Neural progenitor cell (in vitro differentiated cells): ENCODE measurements around the gene PPCDC. TPM values are rescaled to one million over a fixed set of nuclear protein-coding genes. Genes with fewer than 3 reads are reported as not detected.

Experiments
- DNase-seq: peaks from one replicate; pipeline ENCODE4 v3.0.0-alpha.2; 2016; ENCODE audit warnings: low spot score
- H2AFZ ChIP-seq: fragments of 200-600 bp; sonication (generic); replicated peaks from 2 replicates; pipeline ENCODE4 v1.6.1; 2016; ENCODE audit warnings: antibody characterized with exemption
- H3F3A ChIP-seq: fragments of 200-600 bp; sonication (generic); 2 replicates; pipeline ENCODE4 v1.6.1; 2016; ENCODE audit warnings: antibody characterized with exemption, low read depth
- H3K27ac ChIP-seq: fragments of 200-600 bp; sonication (generic); 2 replicates; pipeline ENCODE4 v1.5.1; 2016; ENCODE audit warnings: mild to moderate bottlenecking
- H3K27me3 ChIP-seq: fragments of 200-600 bp; sonication (generic); 2 replicates; pipeline ENCODE4 v1.6.1; 2016; ENCODE audit warnings: mild to moderate bottlenecking, moderate library complexity
- H3K36me3 ChIP-seq: fragments of 200-600 bp; sonication (generic); 2 replicates; pipeline ENCODE4 v1.5.1; 2016
- H3K4me1 ChIP-seq: fragments of 200-600 bp; sonication (generic); 2 replicates; pipeline ENCODE4 v1.6.1; 2016; ENCODE audit warnings: mixed run types
- H3K4me2 ChIP-seq: fragments of 200-600 bp; sonication (generic); 2 replicates; pipeline ENCODE4 v1.6.1; 2016
- H3K4me3 ChIP-seq: fragments of 200-600 bp; sonication (generic); 2 replicates; pipeline ENCODE4 v1.5.1; 2016
- H3K79me2 ChIP-seq: fragments of 200-600 bp; sonication (generic); 2 replicates; pipeline ENCODE4 v1.6.1; 2016; ENCODE audit warnings: low read depth
- H3K9ac ChIP-seq: fragments of 200-600 bp; sonication (generic); 2 replicates; pipeline ENCODE4 v1.6.1; 2016
- H3K9me3 ChIP-seq: fragments of 200-600 bp; sonication (generic); 2 replicates; pipeline ENCODE4 v1.5.1; 2016; ENCODE audit warnings: low read depth
- H4K20me1 ChIP-seq: fragments of 200-600 bp; sonication (generic); 2 replicates; pipeline ENCODE4 v1.6.1; 2016; ENCODE audit warnings: low read depth
- H3K27ac Mint-ChIP-seq: 3 replicates; pipeline ENCODE4 v1.8.0; 2021; ENCODE audit warnings: mixed read lengths
- H3K27me3 Mint-ChIP-seq: 2 replicates; pipeline ENCODE4 v1.8.0; 2022; ENCODE audit warnings: low read depth, mild to moderate bottlenecking, inconsistent platforms, moderate library complexity, mixed read lengths; ENCODE audit not compliant: insufficient read depth
- H3K36me3 Mint-ChIP-seq: 3 replicates; pipeline ENCODE4 v1.8.0; 2021; ENCODE audit warnings: mixed read lengths
- H3K4me1 Mint-ChIP-seq: 3 replicates; pipeline ENCODE4 v1.8.0; 2021; ENCODE audit warnings: mixed read lengths
- H3K4me3 Mint-ChIP-seq: 3 replicates; pipeline ENCODE4 v1.8.0; 2021; ENCODE audit warnings: mild to moderate bottlenecking, moderate library complexity, mixed read lengths
- H3K9me3 Mint-ChIP-seq: 3 replicates; pipeline ENCODE4 v1.8.0; 2020; ENCODE audit warnings: mixed read lengths
- EZH2 ChIP-seq: fragments of 200-600 bp; sonication (generic); IDR thresholded peaks from 2 replicates; pipeline ENCODE4 v1.6.1; 2017; ENCODE audit warnings: antibody characterized with exemption, mild to moderate bottlenecking, moderate library complexity
- EZH2phosphoT487 ChIP-seq: fragments of 200-600 bp; sonication (generic); IDR thresholded peaks from 2 replicates; pipeline ENCODE4 v1.6.1; 2017; ENCODE audit warnings: antibody characterized with exemption
- small RNA-seq: library from RNA; depleted of rRNA; stranded (forward); fragments of <200 nt; gene quantifications from one replicate; pipeline ENCODE3, GENCODE V24; 2015
- total RNA-seq: library from RNA; depleted of rRNA; stranded (reverse); fragments of >200 nt; gene quantifications from 2 replicates; pipeline ENCODE4 v1.2.3, GENCODE V29; 2015; ENCODE audit warnings: low replicate concordance
- TF ChIP-seq, protein P1 (sequence below): fragments of 200-600 bp; sonication (generic); IDR thresholded peaks from 2 replicates; pipeline ENCODE4 v1.5.1; 2017; ENCODE audit warnings: antibody characterized with exemption, mild to moderate bottlenecking

Gene PPCDC
- total RNA-seq, 1 donor from 2014 or later = 15.8 TPM

DNA sequence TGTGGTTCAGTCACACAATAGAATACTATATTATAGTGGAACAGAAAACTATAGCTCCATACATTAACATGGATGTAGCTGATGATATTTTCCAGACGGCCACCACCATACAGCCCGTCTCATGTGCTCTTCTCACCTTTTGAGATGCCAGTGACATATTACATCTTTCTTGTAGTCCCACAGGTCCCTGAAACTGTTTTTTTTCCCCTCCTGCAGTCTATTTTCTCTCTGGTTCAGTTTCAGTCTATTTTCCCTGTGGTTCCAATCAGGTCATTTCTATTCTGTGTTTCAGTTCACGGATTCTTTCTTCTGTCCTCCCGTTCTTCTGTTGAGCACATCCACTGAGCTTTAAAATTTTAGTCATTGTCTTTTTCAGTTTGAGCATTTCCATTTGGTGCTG lies 72.2 kb downstream of the PPCDC start:
- Mint-ChIP-seq H3K4me1 (no peaks in the 10 kb centered on the region), H3K27me3 (peaks cover 2% of the 10 kb centered on the region), H3K9me3 (peaks cover 2% of the 10 kb centered on the region), H3K36me3 (no peaks in the 10 kb centered on the region), H3K4me3 (no peak overlapping the region), H3K27ac (no peak overlapping the region)
- H2AFZ ChIP-seq = no peak overlapping the region
- H3F3A ChIP-seq = no peaks in the 10 kb centered on the region
- no peaks in the 10 kb centered on the region for H3K27me3 ChIP-seq
- H4K20me1 ChIP-seq = no peaks in the 10 kb centered on the region
- no peaks in the 10 kb centered on the region for H3K36me3 ChIP-seq
- H3K4me3 ChIP-seq = no peak overlapping the region
- no peak overlapping the region for H3K4me2 ChIP-seq
- TF ChIP-seq, protein P1, sequence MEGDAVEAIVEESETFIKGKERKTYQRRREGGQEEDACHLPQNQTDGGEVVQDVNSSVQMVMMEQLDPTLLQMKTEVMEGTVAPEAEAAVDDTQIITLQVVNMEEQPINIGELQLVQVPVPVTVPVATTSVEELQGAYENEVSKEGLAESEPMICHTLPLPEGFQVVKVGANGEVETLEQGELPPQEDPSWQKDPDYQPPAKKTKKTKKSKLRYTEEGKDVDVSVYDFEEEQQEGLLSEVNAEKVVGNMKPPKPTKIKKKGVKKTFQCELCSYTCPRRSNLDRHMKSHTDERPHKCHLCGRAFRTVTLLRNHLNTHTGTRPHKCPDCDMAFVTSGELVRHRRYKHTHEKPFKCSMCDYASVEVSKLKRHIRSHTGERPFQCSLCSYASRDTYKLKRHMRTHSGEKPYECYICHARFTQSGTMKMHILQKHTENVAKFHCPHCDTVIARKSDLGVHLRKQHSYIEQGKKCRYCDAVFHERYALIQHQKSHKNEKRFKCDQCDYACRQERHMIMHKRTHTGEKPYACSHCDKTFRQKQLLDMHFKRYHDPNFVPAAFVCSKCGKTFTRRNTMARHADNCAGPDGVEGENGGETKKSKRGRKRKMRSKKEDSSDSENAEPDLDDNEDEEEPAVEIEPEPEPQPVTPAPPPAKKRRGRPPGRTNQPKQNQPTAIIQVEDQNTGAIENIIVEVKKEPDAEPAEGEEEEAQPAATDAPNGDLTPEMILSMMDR = no peak
- TF ChIP-seq EZH2phosphoT487 = no peak
- TF ChIP-seq EZH2 = no peak
- H3K79me2 ChIP-seq = no peaks in the 10 kb centered on the region
- DNase-seq = no peak
- H3K27ac ChIP-seq = no peak overlapping the region
- no peaks in the 10 kb centered on the region for H3K4me1 ChIP-seq
- H3K9ac ChIP-seq = no peak overlapping the region
- H3K9me3 ChIP-seq = no peaks in the 10 kb centered on the region

DNA sequence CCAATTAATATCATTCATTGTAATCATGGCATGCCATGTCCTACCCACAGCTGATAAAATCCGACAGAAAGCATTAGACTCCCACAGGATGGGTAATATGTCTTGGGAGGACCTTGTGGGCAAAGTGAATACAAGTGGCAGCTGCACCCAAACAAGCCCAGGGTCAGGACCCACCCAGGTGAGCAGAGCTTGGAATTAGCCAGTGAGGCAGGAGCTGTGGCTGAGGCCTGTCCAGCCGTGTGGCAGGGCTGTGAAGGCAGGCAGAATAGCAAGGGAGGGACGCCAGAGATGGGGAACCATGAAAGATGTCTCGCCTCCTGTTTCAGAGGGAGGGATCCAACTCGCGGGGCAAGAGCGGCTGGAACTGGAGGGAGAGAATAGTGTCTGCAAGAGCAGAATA lies 74.5 kb downstream of the PPCDC start:
- no peak overlapping the region for H3K27ac Mint-ChIP-seq

DNA sequence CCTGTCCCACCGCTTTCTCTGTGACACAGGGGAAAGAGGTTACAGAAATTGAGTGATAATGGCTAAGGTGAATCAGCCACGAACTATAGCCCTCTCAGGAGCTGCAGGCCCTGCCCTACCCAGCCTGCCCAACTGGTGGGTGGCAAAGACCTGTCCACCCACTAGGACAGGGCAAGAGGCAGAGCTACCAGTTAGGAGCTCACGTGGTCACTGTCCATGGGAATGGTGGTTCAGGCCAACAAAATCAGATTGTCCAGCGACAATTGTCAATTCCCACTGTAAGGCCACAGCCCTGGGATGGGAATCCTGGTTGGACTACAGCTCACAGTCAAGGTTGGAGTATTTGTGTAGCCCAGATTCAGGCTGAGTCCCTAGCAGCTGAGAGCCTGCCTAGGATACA lies 75.0 kb downstream of the PPCDC start:
- Histone ChIP-seq H3K9me3 (no peaks in the 10 kb centered on the region), H3K27me3 (no peaks in the 10 kb centered on the region), H3K79me2 (no peaks in the 10 kb centered on the region), H4K20me1 (no peaks in the 10 kb centered on the region), H3F3A (no peaks in the 10 kb centered on the region), H3K4me3 (no peak overlapping the region), H3K9ac (no peak overlapping the region), H3K27ac (no peak overlapping the region), H3K4me1 (no peaks in the 10 kb centered on the region), H3K36me3 (no peaks in the 10 kb centered on the region), H3K4me2 (no peak overlapping the region), H2AFZ (no peak overlapping the region)
- Mint-ChIP-seq H3K4me1 (no peaks in the 10 kb centered on the region), H3K4me3 (no peak overlapping the region), H3K27ac (no peak overlapping the region), H3K36me3 (no peaks in the 10 kb centered on the region), H3K27me3 (peaks cover 2% of the 10 kb centered on the region), H3K9me3 (peaks cover 2% of the 10 kb centered on the region)
- TF ChIP-seq, protein P1 = no peak
- TF ChIP-seq EZH2 (no peak), EZH2phosphoT487 (no peak)
- DNase-seq = no peak

More for the DNA sequence above, 74.5 kb downstream of the PPCDC start:
- no peak for DNase-seq
- peaks cover 2% of the 10 kb centered on the region for H3K27me3 Mint-ChIP-seq
- Histone ChIP-seq H3K27ac (no peak overlapping the region), H3K79me2 (no peaks in the 10 kb centered on the region), H3F3A (no peaks in the 10 kb centered on the region), H3K4me3 (no peak overlapping the region), H3K9me3 (no peaks in the 10 kb centered on the region), H3K36me3 (no peaks in the 10 kb centered on the region), H3K9ac (no peak overlapping the region), H4K20me1 (no peaks in the 10 kb centered on the region), H3K4me1 (no peaks in the 10 kb centered on the region), H3K4me2 (no peak overlapping the region), H3K27me3 (no peaks in the 10 kb centered on the region), H2AFZ (no peak overlapping the region)
- H3K36me3 Mint-ChIP-seq = no peaks in the 10 kb centered on the region
- H3K9me3 Mint-ChIP-seq = peaks cover 2% of the 10 kb centered on the region
- TF ChIP-seq EZH2 (no peak), EZH2phosphoT487 (no peak)
- TF ChIP-seq, protein P1 = no peak
- no peak overlapping the region for H3K4me3 Mint-ChIP-seq
- H3K4me1 Mint-ChIP-seq = no peaks in the 10 kb centered on the region

Small RNA genes lying within 50 kb of the gene (small RNA-seq; reads per million reads assigned to genes)
- gene AC015720.1 = not detected
- gene RF00019 = not detected

Other genes starting within 250 kb of the PPCDC start
- gene CSK, start 241.5 kb upstream of the PPCDC start, total RNA-seq = 18.3 and 25.4 TPM in 2 replicates
- not detected in 2 replicates for gene LMAN1L, start 210.8 kb upstream of the PPCDC start, total RNA-seq
- gene CPLX3, start 197.0 kb upstream of the PPCDC start, total RNA-seq = not detected in 2 replicates
- 22.7 and 37.4 TPM in 2 replicates for gene ULK3, start 180.4 kb upstream of the PPCDC start, total RNA-seq
- 19.4 and 44.5 TPM in 2 replicates for gene SCAMP2, start 150.2 kb upstream of the PPCDC start, total RNA-seq
- 77.7 and 106 TPM in 2 replicates for gene MPI, start 133.5 kb upstream of the PPCDC start, total RNA-seq
- gene FAM219B, start 116.7 kb upstream of the PPCDC start, total RNA-seq = 120 and 124 TPM in 2 replicates
- 144 and 200 TPM in 2 replicates for gene COX5A, start 85.5 kb upstream of the PPCDC start, total RNA-seq
- gene RPP25, start 66.8 kb upstream of the PPCDC start, total RNA-seq = 2.5 and 7.2 TPM in 2 replicates
- 16.4 and 24.9 TPM in 2 replicates for gene SCAMP5, start 28.0 kb upstream of the PPCDC start, total RNA-seq
- gene C15orf39, start 178.3 kb downstream of the PPCDC start, total RNA-seq = 1.2 and 7.1 TPM in 2 replicates
- not detected in 2 replicates for gene GOLGA6C, start 234.7 kb downstream of the PPCDC start, total RNA-seq